Psoas muscle (tissue), 8 donors: ENCODE data around the gene CENPU. TPM values are rescaled to one million over a fixed set of nuclear protein-coding genes. Genes with fewer than 3 reads are reported as not detected.
"Not testable (repeated sequence)": the region's sequence is repeated elsewhere in the genome, so short reads cannot be mapped to it uniquely, and the experiment has no call there.

Experiments
- ATAC-seq, 4 donors: fragments of 200-7000 bp; cut with Tn5 transposase; one replicate each; pipeline ENCODE4 v1.9.1; 2020; ENCODE audit warnings: moderate library complexity in 3 of 4, mild to moderate bottlenecking in 2 of 4
- DNase-seq, 2 donors: peaks; one replicate each; pipeline ENCODE4 v3.0.0-alpha.2; 2020
- H3K27ac ChIP-seq: fragments of 200-600 bp; one replicate; pipeline ENCODE4 v1.8.0; 2022
- H3K27me3 ChIP-seq, 3 donors: fragments of 200-600 bp in 1 of 3; one replicate each; pipeline versions ENCODE4 v1.6.1 to v1.8.0; 2013 to 2022; ENCODE audit warnings: low read length in 2 of 3, mild to moderate bottlenecking in 2 of 3, moderate library complexity in 1 of 3; ENCODE audit not compliant: insufficient read depth in 3 of 3
- H3K36me3 ChIP-seq, 2 donors: fragments of 200-600 bp in 1 of 2; one replicate each; pipeline versions ENCODE4 v1.6.1 to v1.8.0; 2013 to 2022; ENCODE audit warnings: low read depth in 1 of 2, mild to moderate bottlenecking in 1 of 2, moderate library complexity in 1 of 2; ENCODE audit not compliant: insufficient read depth in 1 of 2
- H3K4me1 ChIP-seq: fragments of 200-600 bp; one replicate; pipeline ENCODE4 v1.8.0; 2022
- H3K4me3 ChIP-seq: fragments of 200-600 bp; one replicate; pipeline ENCODE4 v1.8.0; 2022; ENCODE audit warnings: mild to moderate bottlenecking
- H3K9me3 ChIP-seq: fragments of 200-600 bp; one replicate; pipeline ENCODE4 v1.8.0; 2022
- CTCF ChIP-seq: fragments of 200-600 bp; IDR thresholded peaks from one replicate; pipeline ENCODE4 v1.8.0; 2022; ENCODE audit warnings: antibody characterized with exemption
- WGBS, 3 donors: extraction: QIAGEN DNeasy Blood & Tissue Kit; methylation state at CpG; one replicate each; pipeline versions ENCODE4 v1.1.6 to v1.1.7; 2013; 5-methylcytosine and 5-hydroxymethylcytosine counted together
- intact Hi-C, 2 donors: fragments of 100-400 bp; cut with DNase I; formaldehyde crosslinking; loops; one replicate each; pipeline versions ENCODE4 v1.11.0 to v1.14.2; 2022
- polyA plus RNA-seq, 3 donors: library from polyadenylated mRNA; stranded (reverse); fragments of 200-250 nt; gene quantifications; one replicate each; pipeline ENCODE4 v1.2.3, GENCODE V29; 2013
- total RNA-seq, 4 donors: library from RNA; stranded (reverse); fragmentation: NEBNext Ultra II Directional in 2 of 4; extraction: Animal tissue kit (Norgen Biotek cat#: 25700) in 2 of 4; gene quantifications; one replicate each; pipeline versions ENCODE4 v1.2.1 to v1.2.4, GENCODE V29; 2021 to 2023
- donor health status: healthy with polysubstance abuse.
- donor health status: DM: no; HTN: no; CAD: no; lungs with moderate emphysema.
- donor health status: Bipolar disorder and iron deficiency.
- donor health status: healthy.
- donor health status: DM: yes; HTN: yes; CAD: no.
- donor health status: DM: no; HTN: no; CAD: no.
- donor health status: DM: no; HTN: no; CAD: no.
- donor health status: DM: yes; HTN: yes; CAD: no.

Gene CENPU
- total and polyA plus RNA-seq, 7 donors, result 0.63 to 2.0 (median 1.1) TPM

GRCh38 chr4:184653650-184654049 is 80.2 kb downstream of the CENPU start:
- ATAC-seq (peak in 2 of 4 donors; percentile 32 to 39), DNase-seq (no peak)
- Histone ChIP-seq H3K36me3 (peaks cover 0 to 11% of the 10 kb centered on the region in 2 donors), H3K9me3 (no peaks in the 10 kb centered on the region), H3K4me3 (no peak overlapping the region), H3K27me3 (no peaks in the 10 kb centered on the region), H3K4me1 (peaks cover 29% of the 10 kb centered on the region), H3K27ac (peak overlapping the region; percentile 87)
- intact Hi-C loops, result loop anchor here in 1 of 2 donors (10.0 kb wide), 1 partner anchor 741 kb away; the partner anchor contains the start of genes ANKRD37 and LRP2BP
- WGBS, 3 donors, result 3 to 5% (median 4%) methylated on average over 2 of the region's 2 CpGs
- no peak for TF ChIP-seq CTCF

GRCh38 chr4:184652681-184653080 is 81.2 kb downstream of the CENPU start:
- not testable (repeated sequence) for DNase-seq, H3K4me3 ChIP-seq, ATAC-seq, H3K36me3 ChIP-seq, H3K9me3 ChIP-seq, H3K27me3 ChIP-seq
- Histone ChIP-seq H3K27ac (peak overlapping the region; percentile 11), H3K4me1 (peaks cover 33% of the 10 kb centered on the region)
- intact Hi-C loops, result loop anchor here in 1 of 2 donors (10.0 kb wide), 1 partner anchor 742 kb away; the partner anchor contains the start of genes ANKRD37 and LRP2BP

GRCh38 chr4:184651899-184652298 is 82.0 kb downstream of the CENPU start:
- TF ChIP-seq CTCF, result no peak

GRCh38 chr4:184649971-184650855 is 83.7 kb downstream of the CENPU start:
- DNase-seq, result no peak
- peak overlapping the region; percentile 91 for H3K4me3 ChIP-seq
- H3K4me1 ChIP-seq, result peaks cover 44% of the 10 kb centered on the region
- TF ChIP-seq CTCF, result no peak
- ATAC-seq, result peak; percentile 2 to 41 (median 22)
- H3K36me3 ChIP-seq, result peaks cover 0 to 19% of the 10 kb centered on the region in 2 donors
- no peaks in the 10 kb centered on the region for H3K9me3 ChIP-seq
- intact Hi-C loops, result loop anchor here (5.0 to 10.0 kb wide), 7 partner anchors 82 to 745 kb away; partner anchors contain the start of genes ACSL1 (in 2 of the 2), ANKRD37 (in 1 of the 2), CENPU (in 1 of the 2) and IRF2 (in 1 of the 2)
- H3K27me3 ChIP-seq, result no peaks in the 10 kb centered on the region
- peak overlapping the region; percentile 99 for H3K27ac ChIP-seq
- WGBS, 3 donors, result 20 to 25% (median 24%) methylated on average over 21 of the region's 21 CpGs

More at GRCh38 chr4:184651899-184652298, 82.0 kb downstream of the CENPU start:
- H3K4me1 ChIP-seq, result peaks cover 41% of the 10 kb centered on the region
- H3K27ac ChIP-seq, result no peak overlapping the region
- no peaks in the 10 kb centered on the region for H3K9me3 ChIP-seq
- H3K36me3 ChIP-seq, result peaks cover 0 to 8% of the 10 kb centered on the region in 2 donors
- no peak for ATAC-seq
- DNase-seq, result no peak
- H3K4me3 ChIP-seq, result no peak overlapping the region
- no peaks in the 10 kb centered on the region for H3K27me3 ChIP-seq
- whole genome bisulfite sequencing, 3 donors, result 77 to 83% (median 80%) methylated on average over 7 to 8 of the region's 8 CpGs
- intact Hi-C loops, result loop anchor here in 1 of 2 donors (10.0 kb wide), 1 partner anchor 743 kb away; the partner anchor contains the start of genes ANKRD37 and LRP2BP
